HL-60 (cell line): ENCODE measurements around the gene KIF26B.

Source experiments
- DNase-seq, 2 experiments: peaks; one replicate each; pipeline ENCODE4 v3.0.0-alpha.2; 2010 to 2020; ENCODE audit warnings: low read depth in 1 of 2, low spot score in 1 of 2
- H3K27ac ChIP-seq: fragments of 250-450 bp; sonication (Bioruptor Pico); replicated peaks from 2 replicates; pipeline ENCODE4 v1.5.1; 2020; ENCODE audit warnings: mild to moderate bottlenecking, moderate library complexity
- H3K27me3 ChIP-seq: fragments of 250-450 bp; sonication (Bioruptor Pico); 2 replicates; pipeline ENCODE4 v1.5.1; 2021; ENCODE audit warnings: mild to moderate bottlenecking, moderate library complexity; ENCODE audit not compliant: insufficient read depth, poor library complexity, severe bottlenecking
- H3K4me3 ChIP-seq: replicated peaks from 2 replicates; pipeline ENCODE4 v1.5.1; 2011; ENCODE audit warnings: mild to moderate bottlenecking, control low read depth, low read length; ENCODE audit not compliant: insufficient read depth
- CTCF ChIP-seq: IDR thresholded peaks from one replicate; pipeline ENCODE4 v1.5.1; 2011; ENCODE audit warnings: low read length, control low read depth, inconsistent platforms; ENCODE audit not compliant: insufficient read depth
- GABPA ChIP-seq: IDR thresholded peaks from 2 replicates; pipeline ENCODE4 v1.6.1; 2012; ENCODE audit warnings: low read depth
- POLR2AphosphoS5 ChIP-seq: IDR thresholded peaks from 2 replicates; pipeline ENCODE4 v1.6.1; 2012; ENCODE audit warnings: low read depth
- REST ChIP-seq: IDR thresholded peaks from 2 replicates; pipeline ENCODE4 v1.6.1; 2012; ENCODE audit warnings: low read depth; ENCODE audit not compliant: insufficient replicate concordance
- SPI1 ChIP-seq: IDR thresholded peaks from 2 replicates; pipeline ENCODE4 v1.6.1; 2012; ENCODE audit warnings: low read depth, mild to moderate bottlenecking, borderline replicate concordance

The KIF26B gene

GRCh38 chr1:245184779-245185178, 30.0 kb downstream of the KIF26B start:
- no peaks in the 10 kb centered on the region for H3K27me3 ChIP-seq
- DNase-seq: no peak
- no peak for TF ChIP-seq POLR2AphosphoS5
- no peak for TF ChIP-seq REST
- TF ChIP-seq CTCF: no peak
- TF ChIP-seq SPI1: no peak
- no peak for TF ChIP-seq GABPA
- no peak overlapping the region for H3K4me3 ChIP-seq
- H3K27ac ChIP-seq: no peak overlapping the region

GRCh38 chr1:245188403-245188802, 33.6 kb downstream of the KIF26B start:
- no peak for TF ChIP-seq GABPA
- TF ChIP-seq SPI1: peak; percentile 32; the same call in 1 of the 2 replicates
- H3K27ac ChIP-seq: no peak overlapping the region

GRCh38 chr1:245195398-245195797, 40.6 kb downstream of the KIF26B start:
- no peak for TF ChIP-seq SPI1
- TF ChIP-seq POLR2AphosphoS5: no peak
- TF ChIP-seq REST: no peak
- no peak for TF ChIP-seq CTCF
- no peak for TF ChIP-seq GABPA
- Histone ChIP-seq H3K27ac (no peak overlapping the region), H3K4me3 (no peak overlapping the region), H3K27me3 (no peaks in the 10 kb centered on the region)
- DNase-seq: no peak

More at GRCh38 chr1:245188403-245188802, 33.6 kb downstream of the KIF26B start:
- Histone ChIP-seq H3K27me3 (no peaks in the 10 kb centered on the region), H3K4me3 (no peak overlapping the region)
- DNase-seq: peak in 1 of 2 experiments; percentile 8

GRCh38 chr1:245197121-245197520, 42.3 kb downstream of the KIF26B start:
- no peak for TF ChIP-seq SPI1
- DNase-seq: no peak
- Histone ChIP-seq H3K27me3 (no peaks in the 10 kb centered on the region), H3K4me3 (no peak overlapping the region), H3K27ac (no peak overlapping the region)

- H3K4me3 ChIP-seq: no peak overlapping the region
- no peaks in the 10 kb centered on the region for H3K27me3 ChIP-seq
- TF ChIP-seq POLR2AphosphoS5 (no peak), CTCF (no peak), REST (no peak), SPI1 (no peak), GABPA (no peak)
- no peak for DNase-seq
- no peak overlapping the region for H3K27ac ChIP-seq
Observed at GRCh38 chr1:245197911-245198379, 43.2 kb downstream of the KIF26B start.
